ENCODE measurements around the gene MFAP4.

MFAP4 gene

DNA sequence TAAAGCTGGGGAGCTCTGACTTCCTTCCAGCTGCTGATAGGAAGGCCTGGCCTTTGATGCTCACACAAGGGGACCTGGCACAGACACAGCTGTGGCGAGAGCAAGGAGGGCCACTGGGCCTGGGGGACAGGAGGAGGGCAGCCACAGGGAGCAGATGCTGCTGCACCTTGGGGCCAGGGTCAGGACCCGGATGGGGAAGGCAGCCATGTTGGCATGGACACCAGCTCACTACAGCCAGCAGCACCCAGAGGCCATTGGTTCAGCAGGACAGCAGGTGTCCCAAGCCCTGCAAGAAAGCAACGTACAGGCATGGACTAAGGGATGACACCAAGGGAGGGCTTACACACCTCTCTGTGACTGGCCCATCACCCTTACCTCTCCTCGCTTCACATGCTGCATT is 16.0 kb upstream of the MFAP4 start:
- TF ChIP-seq, protein P1, sequence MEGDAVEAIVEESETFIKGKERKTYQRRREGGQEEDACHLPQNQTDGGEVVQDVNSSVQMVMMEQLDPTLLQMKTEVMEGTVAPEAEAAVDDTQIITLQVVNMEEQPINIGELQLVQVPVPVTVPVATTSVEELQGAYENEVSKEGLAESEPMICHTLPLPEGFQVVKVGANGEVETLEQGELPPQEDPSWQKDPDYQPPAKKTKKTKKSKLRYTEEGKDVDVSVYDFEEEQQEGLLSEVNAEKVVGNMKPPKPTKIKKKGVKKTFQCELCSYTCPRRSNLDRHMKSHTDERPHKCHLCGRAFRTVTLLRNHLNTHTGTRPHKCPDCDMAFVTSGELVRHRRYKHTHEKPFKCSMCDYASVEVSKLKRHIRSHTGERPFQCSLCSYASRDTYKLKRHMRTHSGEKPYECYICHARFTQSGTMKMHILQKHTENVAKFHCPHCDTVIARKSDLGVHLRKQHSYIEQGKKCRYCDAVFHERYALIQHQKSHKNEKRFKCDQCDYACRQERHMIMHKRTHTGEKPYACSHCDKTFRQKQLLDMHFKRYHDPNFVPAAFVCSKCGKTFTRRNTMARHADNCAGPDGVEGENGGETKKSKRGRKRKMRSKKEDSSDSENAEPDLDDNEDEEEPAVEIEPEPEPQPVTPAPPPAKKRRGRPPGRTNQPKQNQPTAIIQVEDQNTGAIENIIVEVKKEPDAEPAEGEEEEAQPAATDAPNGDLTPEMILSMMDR (conservative IDR thresholded peaks at IDR 0.05; ENCODE audit: low read depth, low read length): no peak
- H3K4me3 ChIP-seq (ENCODE audit: low read depth, low read length): no peak overlapping the region

DNA sequence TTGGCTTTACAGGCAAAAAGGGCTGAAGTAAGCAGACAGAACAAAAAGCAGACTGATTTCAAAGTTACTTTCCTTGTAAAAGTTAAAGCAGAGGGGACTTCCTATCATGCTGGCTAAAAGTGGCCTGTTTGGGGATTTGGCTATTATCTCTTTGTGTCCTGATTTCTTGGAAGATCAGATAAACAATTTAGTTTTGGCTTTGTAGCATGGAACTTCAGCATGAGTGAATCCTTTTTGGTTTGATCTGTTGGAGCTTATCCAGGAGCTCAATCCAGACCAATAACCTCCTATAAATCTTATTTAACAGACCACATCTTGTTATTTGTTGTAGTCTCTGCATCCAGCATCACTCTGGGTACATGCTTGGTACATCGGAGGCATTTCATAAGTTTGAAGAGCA is 15.2 kb upstream of the MFAP4 start:
- H3K4me3 ChIP-seq (ENCODE audit: low read depth, low read length): no peak overlapping the region
- TF ChIP-seq, protein P1 (conservative IDR thresholded peaks at IDR 0.05; ENCODE audit: low read depth, low read length): no peak
- DNase-seq (ENCODE audit: low read depth): no peak

More for the DNA sequence above, 16.0 kb upstream of the MFAP4 start:
- DNase-seq (ENCODE audit: low read depth): no peak

DNA sequence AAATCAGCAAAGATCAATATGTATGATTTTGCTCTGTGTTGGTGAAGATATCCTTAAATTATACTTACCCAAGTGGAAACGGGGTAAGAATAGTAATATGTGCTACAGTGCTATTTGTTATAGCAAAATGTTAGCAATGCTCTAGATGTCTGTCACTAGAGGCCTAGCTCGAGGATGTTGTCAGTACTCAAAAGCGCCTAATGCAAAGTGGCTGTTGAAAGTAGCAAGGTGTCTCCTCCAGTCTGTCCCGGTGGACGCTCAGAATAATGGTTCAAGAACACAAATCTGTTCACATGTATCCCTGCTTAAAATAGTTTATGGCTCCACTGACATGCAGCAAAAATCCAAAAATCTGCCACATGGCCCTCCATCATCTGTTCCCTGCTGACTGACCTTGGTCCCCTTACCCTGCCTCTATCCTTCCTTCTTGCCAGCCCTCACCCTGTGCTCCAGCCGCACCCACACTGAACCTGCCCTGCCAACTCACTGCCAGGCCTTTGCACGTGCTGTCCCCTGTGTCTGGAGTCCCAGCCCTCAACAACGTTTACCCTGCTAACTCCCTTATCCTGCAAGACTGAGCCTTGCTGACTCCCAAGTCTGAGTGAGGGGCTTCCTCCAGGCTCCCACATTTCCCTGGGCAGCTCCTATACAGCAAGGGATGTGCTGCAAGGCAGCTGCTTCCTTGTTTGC is 14.5 kb upstream of the MFAP4 start:
- no peak overlapping the region for H3K4me3 ChIP-seq (ENCODE audit: low read depth, low read length)
- TF ChIP-seq, protein P1 (conservative IDR thresholded peaks at IDR 0.05; ENCODE audit: low read depth, low read length): no peak
- DNase-seq (ENCODE audit: low read depth): no peak

DNA sequence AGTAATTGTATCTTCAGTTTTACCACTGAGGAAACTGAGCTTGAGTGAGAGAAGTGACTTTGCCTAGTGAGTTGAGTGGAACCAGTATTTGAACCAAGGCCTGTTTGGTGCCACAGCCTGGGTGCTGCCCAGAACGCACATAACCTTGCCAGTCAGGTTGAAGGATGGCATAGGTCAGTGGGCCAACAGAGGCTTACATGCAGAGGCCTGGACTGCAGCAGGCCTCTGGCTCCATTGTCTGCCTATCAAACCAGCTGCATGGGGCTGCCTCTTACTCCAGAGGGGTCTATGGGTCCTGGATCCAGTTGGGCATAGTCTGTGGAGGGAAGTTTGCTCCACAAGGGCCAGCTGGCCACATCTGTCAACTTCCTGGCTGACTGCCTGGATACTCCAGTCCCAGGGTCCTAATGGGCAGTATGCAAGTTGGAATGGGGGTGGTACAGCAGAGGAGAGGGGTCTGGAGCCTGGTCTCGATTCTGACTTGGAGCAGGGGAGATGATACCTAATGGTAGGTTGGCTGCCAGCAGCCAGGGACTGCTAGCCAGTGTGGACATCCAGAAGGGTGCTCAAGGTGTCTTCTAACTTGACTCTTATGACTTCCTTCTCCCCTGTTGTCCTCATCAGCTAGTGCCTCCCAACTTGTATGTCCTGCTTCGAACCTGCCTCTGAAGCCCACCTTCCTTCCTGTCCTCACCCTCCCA is 12.9 kb upstream of the MFAP4 start:
- TF ChIP-seq, protein P1 (conservative IDR thresholded peaks at IDR 0.05; ENCODE audit: low read depth, low read length): no peak
- no peak for DNase-seq (ENCODE audit: low read depth)
- no peak overlapping the region for H3K4me3 ChIP-seq (ENCODE audit: low read depth, low read length)

DNA sequence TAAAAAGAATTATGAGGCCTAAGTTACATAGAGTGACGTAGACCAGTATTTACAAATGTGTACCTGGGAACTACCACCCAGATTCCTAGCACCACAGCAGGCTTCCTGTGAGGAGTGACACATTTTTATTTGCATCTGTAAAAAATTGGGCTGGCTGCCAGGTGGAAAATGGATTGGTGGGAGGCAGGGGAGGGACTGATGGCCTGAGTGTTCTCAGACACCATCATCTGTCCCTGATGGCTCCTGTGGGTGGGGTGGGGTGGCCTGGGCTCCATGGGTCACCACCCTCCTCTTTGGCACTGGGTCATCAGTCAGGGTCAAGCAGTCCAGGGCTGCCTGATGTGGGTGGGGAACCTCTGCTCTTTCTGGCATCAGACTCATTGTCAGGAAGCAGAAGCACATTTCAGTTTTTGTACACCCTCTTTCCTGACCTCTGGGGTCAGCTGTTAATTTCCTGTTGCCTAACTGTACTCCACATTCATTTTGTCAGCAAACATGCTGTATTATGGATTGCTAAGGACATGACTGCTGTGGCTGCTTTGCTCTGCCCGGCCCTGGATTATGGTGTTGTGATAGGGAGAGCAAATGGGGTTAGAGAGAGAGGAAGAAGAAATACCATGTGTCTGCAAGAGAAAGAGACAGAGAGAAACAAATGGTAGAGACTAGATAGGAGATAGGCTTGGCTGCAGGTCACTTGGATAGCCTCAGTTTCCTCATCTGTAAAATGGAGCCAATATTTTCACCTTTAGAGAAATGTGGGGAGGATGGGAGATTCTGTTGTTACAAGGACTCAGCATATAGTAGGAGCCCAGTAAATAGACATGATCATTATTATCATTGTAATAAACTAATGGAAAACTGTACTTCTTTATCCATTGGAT is 11.6 kb upstream of the MFAP4 start:
- DNase-seq (ENCODE audit: low read depth): peak; percentile 83
- TF ChIP-seq, protein P1 (conservative IDR thresholded peaks at IDR 0.05; ENCODE audit: low read depth, low read length): no peak
- no peak overlapping the region for H3K4me3 ChIP-seq (ENCODE audit: low read depth, low read length)

DNA sequence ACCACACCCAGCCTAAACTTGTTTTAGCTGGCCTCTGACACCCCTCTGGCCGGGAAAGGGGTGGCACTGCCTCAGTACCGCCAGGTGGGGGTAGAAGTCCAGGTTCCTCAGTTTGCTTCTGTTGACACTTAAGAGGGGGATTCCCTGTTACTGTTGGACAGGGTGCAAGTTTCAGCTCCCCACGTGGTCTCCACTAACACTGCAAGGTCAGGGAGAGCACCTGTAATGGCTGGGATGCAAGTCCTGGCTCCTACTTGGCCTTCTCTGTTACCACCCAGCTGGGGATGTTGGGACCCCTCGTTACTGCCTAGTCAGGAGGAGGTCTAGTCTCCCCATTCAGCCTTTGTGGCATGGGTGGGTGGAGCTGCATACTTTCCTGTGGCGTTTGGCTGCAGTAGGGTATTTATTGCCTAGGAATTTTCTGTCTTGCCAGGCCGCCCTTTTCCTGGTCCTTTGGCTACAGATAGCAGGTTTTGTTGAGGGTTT is 10.6 kb upstream of the MFAP4 start:
- TF ChIP-seq, protein P1 (conservative IDR thresholded peaks at IDR 0.05; ENCODE audit: low read depth, low read length): peak; percentile 21
- H3K4me3 ChIP-seq (ENCODE audit: low read depth, low read length): no peak overlapping the region
- no peak for DNase-seq (ENCODE audit: low read depth)
